KMS-11 (cell line): ENCODE results near the gene DNAJB6.
"Not testable (repeated sequence)": the region's sequence is repeated elsewhere in the genome, so short reads cannot be mapped to it uniquely, and the experiment has no call there.

Experiments
- H2AFZ ChIP-seq: fragments of 200-600 bp; sonication (generic); 2 replicates; pipeline ENCODE4 v1.6.1; 2016; ENCODE audit warnings: antibody characterized with exemption, mixed run types, low read depth
- H3K27ac ChIP-seq: fragments of 200-600 bp; sonication (generic); 2 replicates; pipeline ENCODE4 v1.6.1; 2016; ENCODE audit warnings: mild to moderate bottlenecking, mixed run types
- H3K27me3 ChIP-seq: fragments of 200-600 bp; sonication (generic); 2 replicates; pipeline ENCODE4 v1.6.1; 2017; ENCODE audit warnings: mild to moderate bottlenecking, low read depth, mixed run types, moderate library complexity; ENCODE audit not compliant: insufficient read depth
- H3K36me3 ChIP-seq: fragments of 200-600 bp; sonication (generic); 2 replicates; pipeline ENCODE4 v1.6.1; 2017; ENCODE audit warnings: mild to moderate bottlenecking, mixed run types; ENCODE audit not compliant: insufficient read depth
- H3K4me1 ChIP-seq: fragments of 200-600 bp; sonication (generic); 2 replicates; pipeline ENCODE4 v1.6.1; 2016; ENCODE audit warnings: mild to moderate bottlenecking, low read depth, mixed run types; ENCODE audit not compliant: poor library complexity, severe bottlenecking
- H3K4me2 ChIP-seq: fragments of 200-600 bp; sonication (generic); 2 replicates; pipeline ENCODE4 v1.7.0; 2016; ENCODE audit warnings: mild to moderate bottlenecking, mixed run types
- H3K4me3 ChIP-seq: fragments of 200-600 bp; sonication (generic); IDR thresholded peaks from 2 replicates; pipeline ENCODE4 v1.6.1; 2017; ENCODE audit warnings: low read depth, low read length, mixed read lengths; ENCODE audit not compliant: insufficient read depth
- H3K79me2 ChIP-seq: fragments of 200-600 bp; sonication (generic); 2 replicates; pipeline ENCODE4 v1.6.1; 2016; ENCODE audit warnings: low read depth, mixed run types; ENCODE audit not compliant: insufficient read depth
- H3K9ac ChIP-seq: fragments of 200-600 bp; sonication (generic); 2 replicates; pipeline ENCODE4 v1.6.1; 2016; ENCODE audit warnings: mild to moderate bottlenecking, mixed run types
- H4K20me1 ChIP-seq: fragments of 200-600 bp; sonication (generic); 2 replicates; pipeline ENCODE4 v1.6.1; 2016; ENCODE audit warnings: mild to moderate bottlenecking, mixed run types; ENCODE audit not compliant: insufficient read depth
- TF ChIP-seq, protein P1 (sequence below): fragments of 200-600 bp; sonication (generic); conservative IDR thresholded peaks from 2 replicates; pipeline ENCODE4 v1.6.1; 2017; ENCODE audit warnings: low read depth, mild to moderate bottlenecking, antibody characterized with exemption, low read length, moderate library complexity, mixed read lengths

Gene DNAJB6

DNA sequence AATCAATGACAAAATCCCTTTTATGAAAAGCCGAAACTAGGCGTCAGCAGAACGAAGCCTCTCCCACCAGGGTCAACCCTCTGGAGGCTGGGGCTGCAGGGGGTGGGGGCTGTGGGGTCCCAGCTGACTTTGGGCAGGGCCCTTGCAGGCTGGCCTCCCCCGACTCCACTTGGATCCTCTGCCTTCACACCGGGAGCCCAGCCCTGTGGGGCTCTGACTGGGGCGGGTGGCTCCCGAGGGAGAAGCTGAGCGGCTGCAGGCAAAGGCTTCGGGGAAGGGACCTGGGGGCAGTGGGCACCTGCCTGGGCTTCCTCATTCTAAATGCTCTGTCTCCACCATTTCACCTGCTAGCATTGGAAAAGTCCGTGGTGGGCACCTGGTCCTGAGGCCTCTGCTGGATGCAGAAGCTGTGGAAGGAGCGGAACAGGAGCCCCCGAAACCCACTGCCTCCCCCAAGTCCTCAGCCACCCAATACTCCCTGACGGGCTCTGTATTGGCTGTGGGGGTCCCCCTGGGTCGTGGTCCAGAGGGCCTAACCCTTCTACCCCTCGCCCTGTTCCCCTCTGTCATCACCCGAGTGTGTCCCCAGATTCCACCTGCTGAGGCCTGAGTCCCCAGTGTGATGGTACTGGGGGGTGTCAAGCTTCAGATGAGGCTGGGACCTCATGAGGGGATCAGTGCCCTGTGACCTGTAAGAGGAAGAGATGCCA lies 108.6 kb downstream of the DNAJB6 start:
- Histone ChIP-seq H3K27ac (no peak overlapping the region), H2AFZ (no peak overlapping the region), H3K27me3 (peaks cover 6% of the 10 kb centered on the region; the same call in 1 of the 2 replicates), H3K4me2 (no peak overlapping the region), H3K9ac (no peak overlapping the region), H3K4me3 (no peak overlapping the region), H3K79me2 (no peaks in the 10 kb centered on the region), H4K20me1 (no peaks in the 10 kb centered on the region), H3K36me3 (no peaks in the 10 kb centered on the region), H3K4me1 (no peaks in the 10 kb centered on the region)
- TF ChIP-seq, protein P1, sequence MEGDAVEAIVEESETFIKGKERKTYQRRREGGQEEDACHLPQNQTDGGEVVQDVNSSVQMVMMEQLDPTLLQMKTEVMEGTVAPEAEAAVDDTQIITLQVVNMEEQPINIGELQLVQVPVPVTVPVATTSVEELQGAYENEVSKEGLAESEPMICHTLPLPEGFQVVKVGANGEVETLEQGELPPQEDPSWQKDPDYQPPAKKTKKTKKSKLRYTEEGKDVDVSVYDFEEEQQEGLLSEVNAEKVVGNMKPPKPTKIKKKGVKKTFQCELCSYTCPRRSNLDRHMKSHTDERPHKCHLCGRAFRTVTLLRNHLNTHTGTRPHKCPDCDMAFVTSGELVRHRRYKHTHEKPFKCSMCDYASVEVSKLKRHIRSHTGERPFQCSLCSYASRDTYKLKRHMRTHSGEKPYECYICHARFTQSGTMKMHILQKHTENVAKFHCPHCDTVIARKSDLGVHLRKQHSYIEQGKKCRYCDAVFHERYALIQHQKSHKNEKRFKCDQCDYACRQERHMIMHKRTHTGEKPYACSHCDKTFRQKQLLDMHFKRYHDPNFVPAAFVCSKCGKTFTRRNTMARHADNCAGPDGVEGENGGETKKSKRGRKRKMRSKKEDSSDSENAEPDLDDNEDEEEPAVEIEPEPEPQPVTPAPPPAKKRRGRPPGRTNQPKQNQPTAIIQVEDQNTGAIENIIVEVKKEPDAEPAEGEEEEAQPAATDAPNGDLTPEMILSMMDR = no peak

- H2AFZ ChIP-seq = no peak overlapping the region
These were observed 109.1 kb downstream of the DNAJB6 start for GRCh38 chr7:157445956-157446295.

DNA sequence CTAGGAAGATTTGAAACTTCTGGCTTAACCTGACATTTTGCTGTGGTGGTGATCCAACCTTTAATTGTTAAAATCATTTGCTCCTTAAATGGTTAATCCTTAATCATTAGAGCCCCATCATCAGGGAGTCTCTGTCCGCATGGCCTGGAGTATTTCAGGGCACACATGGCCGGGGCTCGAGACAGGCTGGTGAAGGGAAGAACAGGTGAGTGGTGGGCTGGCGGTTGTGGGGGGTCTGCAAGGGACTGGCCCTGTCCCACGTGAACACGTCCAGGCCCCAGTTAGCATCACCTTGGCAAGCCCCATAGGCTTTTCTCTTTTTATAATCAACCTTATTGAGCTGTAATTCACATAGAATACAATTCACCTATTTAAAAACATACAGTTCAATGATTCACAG lies 109.5 kb downstream of the DNAJB6 start:
- no peaks in the 10 kb centered on the region for H3K79me2 ChIP-seq
- no peaks in the 10 kb centered on the region for H3K36me3 ChIP-seq
- no peaks in the 10 kb centered on the region for H3K4me1 ChIP-seq
- no peak overlapping the region for H3K9ac ChIP-seq
- no peak overlapping the region for H3K27ac ChIP-seq
- H3K4me3 ChIP-seq = no peak overlapping the region
- no peak overlapping the region for H2AFZ ChIP-seq
- H3K4me2 ChIP-seq = no peak overlapping the region
- H3K27me3 ChIP-seq = peaks cover 6% of the 10 kb centered on the region; the same call in 1 of the 2 replicates
- TF ChIP-seq, protein P1 = no peak
- no peaks in the 10 kb centered on the region for H4K20me1 ChIP-seq

More at GRCh38 chr7:157445956-157446295, 109.1 kb downstream of the DNAJB6 start:
- TF ChIP-seq, protein P1 = no peak
- H3K4me1 ChIP-seq = no peaks in the 10 kb centered on the region
- H3K9ac ChIP-seq = no peak overlapping the region
- peaks cover 6% of the 10 kb centered on the region; the same call in 1 of the 2 replicates for H3K27me3 ChIP-seq
- no peaks in the 10 kb centered on the region for H3K79me2 ChIP-seq
- no peak overlapping the region for H3K27ac ChIP-seq
- H3K4me3 ChIP-seq = no peak overlapping the region
- H4K20me1 ChIP-seq = no peaks in the 10 kb centered on the region
- H3K4me2 ChIP-seq = no peak overlapping the region
- H3K36me3 ChIP-seq = no peaks in the 10 kb centered on the region

DNA sequence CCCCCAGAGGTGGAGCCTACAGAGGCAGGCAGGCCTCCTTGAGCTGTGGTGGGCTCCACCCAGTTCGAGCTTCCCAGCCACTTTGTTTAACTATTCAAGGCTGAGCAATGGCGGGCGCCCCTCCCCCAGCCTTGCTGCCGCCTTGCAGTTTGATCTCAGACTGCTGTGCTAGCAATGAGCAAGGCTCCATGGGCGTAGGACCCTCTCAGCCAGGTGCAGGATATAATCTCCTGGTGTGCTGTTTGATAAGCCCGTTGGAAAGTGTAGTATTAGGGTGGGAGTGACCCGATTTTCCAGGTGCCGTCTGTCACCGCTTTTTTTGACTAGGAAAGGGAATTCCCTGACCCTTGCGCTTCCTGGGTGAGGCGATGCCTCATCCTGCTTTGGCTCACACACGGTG lies 117.2 kb downstream of the DNAJB6 start:
- H3K27ac ChIP-seq = not testable (repeated sequence)

GRCh38 chr7:157457355-157458253 lies 120.8 kb downstream of the DNAJB6 start:
- Histone ChIP-seq H3K36me3 (no peaks in the 10 kb centered on the region), H3K4me2 (no peak overlapping the region), H3K79me2 (no peaks in the 10 kb centered on the region), H4K20me1 (no peaks in the 10 kb centered on the region), H3K9ac (no peak overlapping the region), H3K27ac (no peak overlapping the region), H3K27me3 (peaks cover 14% of the 10 kb centered on the region; the same call in 1 of the 2 replicates), H3K4me3 (no peak overlapping the region), H3K4me1 (no peaks in the 10 kb centered on the region), H2AFZ (no peak overlapping the region)
- TF ChIP-seq, protein P1 = no peak

More for the DNA sequence above, 117.2 kb downstream of the DNAJB6 start:
- not testable (repeated sequence) for H3K36me3 ChIP-seq, H3K4me1 ChIP-seq, H3K79me2 ChIP-seq, H2AFZ ChIP-seq, H3K27me3 ChIP-seq, H4K20me1 ChIP-seq, H3K9ac ChIP-seq, H3K4me3 ChIP-seq, H3K4me2 ChIP-seq
